ENCODE measurements around the gene TNRC6B. TPM values are rescaled to one million over a fixed set of nuclear protein-coding genes. Genes with fewer than 3 reads are reported as not detected.

Gene TNRC6B
- total RNA-seq (2016; rRNA removed; fragmentation: Illumina TruSeq; extraction: Trizol) (13.2 and 17.2 TPM in 2 replicates), polyA plus RNA-seq (2011; rRNA removed) (6.8 and 8.9 TPM in 2 replicates), polyA minus RNA-seq (2011; rRNA and poly(A)+ RNA removed; ENCODE audit: low replicate concordance) (23.8 and 31.4 TPM in 2 replicates), Bru-seq, nascent RNA (percentile 79 among the genes with signal in this experiment), BruChase-seq, experiment 1, labeled RNA remaining after a 6-hour chase (percentile 75 among the genes with signal in this experiment), BruChase-seq, experiment 2, labeled RNA remaining after a 2-hour chase (percentile 78 among the genes with signal in this experiment)
- 9.8 and 11.9 TPM in 2 replicates for total RNA-seq (2016; cell fraction: cytosol; rRNA removed; fragmentation: Illumina TruSeq; extraction: Trizol; ENCODE audit: low read depth)
- total RNA-seq (2016; cell fraction: insoluble cytoplasmic fraction; rRNA removed; fragmentation: Illumina TruSeq; extraction: Trizol) = 13.4 and 14.9 TPM in 2 replicates
- 3.7 and 4.3 TPM in 2 replicates for total RNA-seq (2016; cell fraction: membrane; rRNA removed; fragmentation: Illumina TruSeq; extraction: Trizol)
- 17.3 and 19.4 TPM in 2 replicates for total RNA-seq (2016; cell fraction: nucleus; rRNA removed; fragmentation: Illumina TruSeq; extraction: Trizol)
- 4.5 and 5.0 TPM in 2 replicates for polyA plus RNA-seq (2011; cell fraction: cytosol; rRNA removed)
- 13.3 and 14.7 TPM in 2 replicates for polyA plus RNA-seq (2011; cell fraction: nucleus; rRNA removed)
- polyA plus RNA-seq (2012) = 3.3 and 5.0 TPM in 2 replicates
- 0.23 and 0.31 TPM in 2 replicates for polyA plus RNA-seq (2016; cell fraction: cytosol; fragmentation: Illumina TruSeq; extraction: Trizol; ENCODE audit: low read depth)
- polyA plus RNA-seq (2016; cell fraction: insoluble cytoplasmic fraction; fragmentation: Illumina TruSeq; extraction: Trizol; ENCODE audit: low read depth) = 4.7 and 5.5 TPM in 2 replicates
- 0.50 and 0.70 TPM in 2 replicates for polyA plus RNA-seq (2016; cell fraction: membrane; fragmentation: Illumina TruSeq; extraction: Trizol; ENCODE audit: low read depth)
- 6.7 and 7.1 TPM in 2 replicates for polyA plus RNA-seq (2016; cell fraction: nucleus; fragmentation: Illumina TruSeq; extraction: Trizol; ENCODE audit: insufficient read depth, low read depth)
- polyA minus RNA-seq (2011; cell fraction: cytosol; rRNA and poly(A)+ RNA removed) = 11.6 and 14.5 TPM in 2 replicates
- 53.3 and 57.9 TPM in 2 replicates for polyA minus RNA-seq (2011; cell fraction: nucleus; rRNA and poly(A)+ RNA removed)
- long read RNA-seq, experiment 1, partial matches to known transcripts = 3 of 12 reads
- long read RNA-seq, experiment 1, other reads (novel, unspliced or antisense) = 9 of 12 reads
- long read RNA-seq, experiment 2, partial matches to known transcripts = 2 of 9 reads
- long read RNA-seq, experiment 2, other reads (novel, unspliced or antisense) = 7 of 9 reads

- H3K9me3 ChIP-seq (ENCODE audit: low read length) = no peaks in the 10 kb centered on the region
- FAIRE-seq (peak; percentile 99), DNase-seq (ENCODE audit: low spot score) (peak; percentile 98), ATAC-seq (peak; percentile 94)
- TSS peak; percentile 81 for BruUV-seq (replicated peaks)
- peak within 1 kb of the TSS; percentile 83 for H3K27ac ChIP-seq (ENCODE audit: extremely low read length, insufficient read depth, low read length)
- ChIA-PET CTCF (ENCODE audit: low intra/inter-chr PET ratio, low total read pairs) (no interaction called here), POLR2A (interaction anchor here (0.8 to 1.7 kb wide), 10 partner anchors 15 to 858 kb away, joined by 3 to 35 read pairs (median 4); partner anchors contain the start of genes ADSL and RPL3)
- peak within 1 kb of the TSS; percentile 85 for H3K4me2 ChIP-seq (ENCODE audit: low read depth, low read length)
- in situ Hi-C loops (cut with HindIII; ENCODE audit: extremely low pct_ligation_motif_present, low pct_unique_long_range_greater_than_20kb) = no loop called here
- H3K9ac ChIP-seq (ENCODE audit: insufficient read depth, low read depth, low read length) = peak within 1 kb of the TSS; percentile 92
- H3K36me3 ChIP-seq (replicated peaks in 1 of 2; ENCODE audit: control insufficient read depth in 1 of 2, insufficient read depth in 2 of 2, low read length in 2 of 2) = no peaks in the 10 kb centered on the region
- peaks cover 21% of the 10 kb centered on the region for H4K20me1 ChIP-seq (ENCODE audit: insufficient read depth, low read length)
- H3K4me1 ChIP-seq (ENCODE audit: insufficient read depth, low read length) = peaks cover 53% of the 10 kb centered on the region
- peaks cover 51% of the 10 kb centered on the region for H3K79me2 ChIP-seq (ENCODE audit: insufficient read depth, low read length)
- H2AFZ ChIP-seq (ENCODE audit: low read length) = no peak within 1 kb of the TSS
- intact Hi-C loops (cut with micrococcal nuclease; ENCODE audit: unreplicated experiment) = loop anchor here (2.0 to 5.0 kb wide), 2 partner anchors 21 to 136 kb away; no protein-coding TSS in a partner anchor
- WGBS (ENCODE audit: low lambda C conversion rate) = under 1% methylated on average over 10 of the region's 10 CpGs
- peak within 1 kb of the TSS; percentile 75 to 97 (median 87) for H3K4me3 ChIP-seq (replicated peaks in 1 of 3; ENCODE audit: insufficient read depth in 1 of 3, low read depth in 2 of 3, low read length in 3 of 3)
- H3K27me3 ChIP-seq (ENCODE audit: control insufficient read depth in 1 of 2, insufficient read depth in 2 of 2, low read length in 2 of 2) = no peaks in the 10 kb centered on the region; a peak in 1 of 5 replicates
- no peak for TF ChIP-seq CREB1 (IDR thresholded peaks at IDR 0.05)
- TF ChIP-seq CREB1 (CRISPR knock-in tag; IDR thresholded peaks at IDR 0.05) = peak; percentile 68
- TF ChIP-seq HDAC1 (CRISPR knock-in tag; IDR thresholded peaks at IDR 0.05) = peak; percentile 61; the same call in 1 of the 2 replicates
- peak; percentile 54; the same call in 1 of the 2 replicates for TF ChIP-seq FOXA3 (CRISPR knock-in tag; IDR thresholded peaks at IDR 0.05)
- TF ChIP-seq THYN1 (CRISPR knock-in tag; IDR thresholded peaks at IDR 0.05; ENCODE audit: borderline replicate concordance, low read depth) = no peak
- no peak for TF ChIP-seq TCF12 (IDR thresholded peaks at IDR 0.05)
- TF ChIP-seq TCF12 (CRISPR knock-in tag; IDR thresholded peaks at IDR 0.05) = no peak
- TF ChIP-seq ASH2L (IDR thresholded peaks at IDR 0.05; ENCODE audit: insufficient read length, low read depth, low read length) = no peak
- TF ChIP-seq BRF2 (CRISPR knock-in tag; IDR thresholded peaks at IDR 0.05) = no peak
- no peak for TF ChIP-seq ZNF800 (CRISPR knock-in tag; IDR thresholded peaks at IDR 0.05)
- TF ChIP-seq ZNF883 (CRISPR knock-in tag; IDR thresholded peaks at IDR 0.05; ENCODE audit: not compliant biosample characterization) = no peak
- TF ChIP-seq HHEX (CRISPR knock-in tag; IDR thresholded peaks at IDR 0.05) = no peak
- TF ChIP-seq FOSL2 (CRISPR knock-in tag; IDR thresholded peaks at IDR 0.05) = peak; percentile 55; the same call in 1 of the 2 replicates
- no peak for TF ChIP-seq KDM3A (CRISPR knock-in tag; IDR thresholded peaks at IDR 0.05; ENCODE audit: low read depth)
- TF ChIP-seq HNF4A (CRISPR knock-in tag; IDR thresholded peaks at IDR 0.05) = no peak
- peak; percentile 55; the same call in 1 of the 2 replicates for TF ChIP-seq YEATS4 (CRISPR knock-in tag; IDR thresholded peaks at IDR 0.05; ENCODE audit: borderline replicate concordance)
- no peak for TF ChIP-seq ZNF550 (CRISPR knock-in tag; IDR thresholded peaks at IDR 0.05; ENCODE audit: borderline replicate concordance)
These were observed at the start of gene TNRC6B for GRCh38 chr22:40177738-40178416. Gene TNRC6B (plus strand): TSS chr22:40177925. CDS start chr22:40178136, 211 bp downstream.
